Measurements from ENCODE around the gene COL23A1.

- TF ChIP-seq CTCF (tag by site-specific recombination; IDR thresholded peaks at IDR 0.05) (no peak), ZNF280D (tag by site-specific recombination; IDR thresholded peaks at IDR 0.05) (no peak), ZNF639 (tag by site-specific recombination; IDR thresholded peaks at IDR 0.05) (no peak), YY1 (tag by site-specific recombination; IDR thresholded peaks at IDR 0.05) (no peak), SETDB1 (IDR thresholded peaks at IDR 0.05; ENCODE audit: insufficient read length, low read length) (no peak), PRDM10 (tag by site-specific recombination; IDR thresholded peaks at IDR 0.05) (no peak), ZNF174 (tag by site-specific recombination; IDR thresholded peaks at IDR 0.05) (no peak)
Observed at GRCh38 chr5:178249191-178249989, 340.8 kb downstream of the COL23A1 start.

All from HEK293 (cell line).